Keratinocyte (primary cell): ENCODE results near the gene AKAP13. TPM values are rescaled to one million over a fixed set of nuclear protein-coding genes. Genes with fewer than 3 reads are reported as not detected.

Experiments
- DNase-seq: peaks from one replicate; pipeline ENCODE4 v3.0.0-alpha.2; 2011; ENCODE audit warnings: low read depth, missing footprints, low spot score
- FAIRE-seq: peaks from 2 replicates; lab custom pipeline; 2011; peaks lifted over from hg19 to GRCh38; lab: Jason Lieb, UNC
- H2AFZ ChIP-seq: 2 replicates; pipeline ENCODE4 v1.6.0; 2012; ENCODE audit warnings: low read length, control low read depth, inconsistent platforms; ENCODE audit not compliant: control insufficient read depth
- H3K27ac ChIP-seq: 2 replicates; pipeline ENCODE4 v1.5.1; 2011; ENCODE audit warnings: low read length; ENCODE audit not compliant: control insufficient read depth, insufficient read depth
- H3K27me3 ChIP-seq: 3 replicates; pipeline ENCODE4 v1.6.0; 2011; ENCODE audit warnings: low read length; ENCODE audit not compliant: control insufficient read depth, insufficient read depth; ENCODE audit errors: extremely low read depth
- H3K36me3 ChIP-seq, 2 experiments: 2 replicates in 1 of 2; 3 replicates in 1 of 2; pipeline ENCODE4 v1.5.1; 2011; ENCODE audit warnings: low read length in 2 of 2, mild to moderate bottlenecking in 1 of 2; ENCODE audit not compliant: control insufficient read depth in 2 of 2, insufficient read depth in 2 of 2; ENCODE audit errors: extremely low read depth in 1 of 2
- H3K4me1 ChIP-seq: 3 replicates; pipeline ENCODE4 v1.5.1; 2011; ENCODE audit warnings: low read length; ENCODE audit not compliant: control insufficient read depth, insufficient read depth; ENCODE audit errors: extremely low read depth
- H3K4me2 ChIP-seq: 3 replicates; pipeline ENCODE4 v1.6.0; 2011; ENCODE audit warnings: low read depth, low read length; ENCODE audit not compliant: control insufficient read depth, insufficient read depth; ENCODE audit errors: extremely low read depth
- H3K4me3 ChIP-seq, 3 experiments: fragments of 200-600 bp in 1 of 3; sonication (generic) in 1 of 3; 2 replicates in 2 of 3; 3 replicates in 1 of 3; pipeline ENCODE4 v1.5.1; 2011 to 2016; ENCODE audit warnings: low read length in 3 of 3, mild to moderate bottlenecking in 3 of 3, control low read depth in 2 of 3, inconsistent platforms in 1 of 3, low read depth in 1 of 3, mixed read lengths in 1 of 3, mixed run types in 1 of 3, moderate library complexity in 1 of 3; ENCODE audit not compliant: control insufficient read depth in 2 of 3, insufficient read depth in 2 of 3; ENCODE audit errors: extremely low read depth in 1 of 3
- H3K79me2 ChIP-seq: 2 replicates; pipeline ENCODE4 v1.6.0; 2012; ENCODE audit warnings: low read length; ENCODE audit not compliant: control insufficient read depth, insufficient read depth
- H3K9ac ChIP-seq: 3 replicates; pipeline ENCODE4 v1.6.0; 2011; ENCODE audit warnings: low read length; ENCODE audit not compliant: control insufficient read depth, insufficient read depth; ENCODE audit errors: extremely low read depth
- H3K9me1 ChIP-seq: 3 replicates; pipeline ENCODE4 v1.6.0; 2011; ENCODE audit warnings: low read length; ENCODE audit not compliant: control insufficient read depth, insufficient read depth; ENCODE audit errors: extremely low read depth
- H3K9me3 ChIP-seq: 2 replicates; pipeline ENCODE4 v1.5.1; 2012; ENCODE audit warnings: low read depth, low read length; ENCODE audit not compliant: control insufficient read depth
- H4K20me1 ChIP-seq: 3 replicates; pipeline ENCODE4 v1.6.0; 2011; ENCODE audit warnings: low read length; ENCODE audit not compliant: control insufficient read depth, insufficient read depth; ENCODE audit errors: extremely low read depth
- EZH2 ChIP-seq: IDR thresholded peaks from one replicate; pipeline ENCODE4 v1.6.1; 2012; ENCODE audit warnings: inconsistent platforms, mild to moderate bottlenecking, low read length, moderate library complexity
- dilution Hi-C: fragments of 300-500 bp; cut with MboI; formaldehyde crosslinking; loops from one replicate; pipeline ENCODE4 v1.7.0; 2020; ENCODE audit warnings: low sequenced_read_pairs; ENCODE audit not compliant: extremely low pct_ligation_motif_present
- polyA plus RNA-seq, 5 experiments: library from polyadenylated mRNA; depleted of rRNA in 3 of 5; stranded (reverse) in 3 of 5; stranded (forward) in 1 of 5; unstranded in 1 of 5; fragments of >200 nt; gene quantifications; 1 replicate in 1 of 5; 2 replicates in 3 of 5; 3 replicates in 1 of 5; pipeline versions ENCODE4 v1.2.1 to v1.2.3, GENCODE V29; 2011 to 2012; ENCODE audit warnings: missing spikeins in 2 of 5, low read depth in 1 of 5, low replicate concordance in 1 of 5
- TF ChIP-seq, protein P1 (sequence below), 3 experiments: IDR thresholded peaks in 1 of 3; conservative IDR thresholded peaks in 1 of 3; optimal IDR thresholded peaks in 1 of 3; 2 replicates in 2 of 3; 3 replicates in 1 of 3; pipeline versions ENCODE3 to v1.5.1; 2011; ENCODE audit warnings: low read length in 3 of 3, mild to moderate bottlenecking in 3 of 3, moderate library complexity in 2 of 3, control low read depth in 1 of 3, inconsistent platforms in 1 of 3; ENCODE audit not compliant: insufficient read depth in 2 of 3; ENCODE audit errors: extremely low read depth in 1 of 3

AKAP13 gene
- polyA plus RNA-seq, 1 donor (not counting 4 experiments of a cell fraction or from before 2014, with no cell fraction given), result 16.7 TPM

DNA sequence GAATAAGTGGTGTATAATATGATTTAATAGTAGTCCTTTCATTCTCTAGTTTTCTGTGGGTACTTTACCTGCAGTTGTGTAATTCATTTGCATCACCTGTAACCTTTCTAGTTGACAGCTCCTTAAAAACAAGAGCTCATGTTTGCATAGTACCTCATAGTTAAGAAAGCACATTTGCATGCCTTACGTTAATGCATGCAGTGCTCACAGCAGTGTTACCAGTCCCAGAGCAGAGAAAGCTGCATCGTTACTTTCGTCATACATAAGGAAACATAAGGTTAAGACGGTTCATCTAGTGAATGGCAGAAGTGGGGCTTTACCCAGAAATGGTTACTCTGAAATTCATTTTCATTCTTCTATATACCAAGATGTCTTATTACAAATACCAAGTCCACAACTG, 111.3 kb downstream of the AKAP13 start:
- H3K4me3 ChIP-seq, result no peak overlapping the region
- no peak for FAIRE-seq
- H3K9me3 ChIP-seq, result no peaks in the 10 kb centered on the region
- no peaks in the 10 kb centered on the region for H3K27me3 ChIP-seq
- H3K27ac ChIP-seq, result no peak overlapping the region
- no peaks in the 10 kb centered on the region for H3K36me3 ChIP-seq
- no peaks in the 10 kb centered on the region for H4K20me1 ChIP-seq
- dilution Hi-C loops, result no loop called here
- H3K4me2 ChIP-seq, result no peak overlapping the region
- H3K4me1 ChIP-seq, result peaks cover 15% of the 10 kb centered on the region
- peaks cover 53% of the 10 kb centered on the region for H3K79me2 ChIP-seq
- no peak for DNase-seq
- H3K9me1 ChIP-seq, result no peaks in the 10 kb centered on the region
- TF ChIP-seq, protein P1, sequence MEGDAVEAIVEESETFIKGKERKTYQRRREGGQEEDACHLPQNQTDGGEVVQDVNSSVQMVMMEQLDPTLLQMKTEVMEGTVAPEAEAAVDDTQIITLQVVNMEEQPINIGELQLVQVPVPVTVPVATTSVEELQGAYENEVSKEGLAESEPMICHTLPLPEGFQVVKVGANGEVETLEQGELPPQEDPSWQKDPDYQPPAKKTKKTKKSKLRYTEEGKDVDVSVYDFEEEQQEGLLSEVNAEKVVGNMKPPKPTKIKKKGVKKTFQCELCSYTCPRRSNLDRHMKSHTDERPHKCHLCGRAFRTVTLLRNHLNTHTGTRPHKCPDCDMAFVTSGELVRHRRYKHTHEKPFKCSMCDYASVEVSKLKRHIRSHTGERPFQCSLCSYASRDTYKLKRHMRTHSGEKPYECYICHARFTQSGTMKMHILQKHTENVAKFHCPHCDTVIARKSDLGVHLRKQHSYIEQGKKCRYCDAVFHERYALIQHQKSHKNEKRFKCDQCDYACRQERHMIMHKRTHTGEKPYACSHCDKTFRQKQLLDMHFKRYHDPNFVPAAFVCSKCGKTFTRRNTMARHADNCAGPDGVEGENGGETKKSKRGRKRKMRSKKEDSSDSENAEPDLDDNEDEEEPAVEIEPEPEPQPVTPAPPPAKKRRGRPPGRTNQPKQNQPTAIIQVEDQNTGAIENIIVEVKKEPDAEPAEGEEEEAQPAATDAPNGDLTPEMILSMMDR (optimal IDR thresholded peaks at IDR 0.05 in 1 of 3, IDR thresholded peaks at IDR 0.05 in 1 of 3, conservative IDR thresholded peaks at IDR 0.05 in 1 of 3; ENCODE audit: extremely low read depth in 1 of 3, insufficient read depth in 2 of 3, low read length in 3 of 3), result no peak
- no peak overlapping the region for H2AFZ ChIP-seq
- H3K9ac ChIP-seq, result no peak overlapping the region

DNA sequence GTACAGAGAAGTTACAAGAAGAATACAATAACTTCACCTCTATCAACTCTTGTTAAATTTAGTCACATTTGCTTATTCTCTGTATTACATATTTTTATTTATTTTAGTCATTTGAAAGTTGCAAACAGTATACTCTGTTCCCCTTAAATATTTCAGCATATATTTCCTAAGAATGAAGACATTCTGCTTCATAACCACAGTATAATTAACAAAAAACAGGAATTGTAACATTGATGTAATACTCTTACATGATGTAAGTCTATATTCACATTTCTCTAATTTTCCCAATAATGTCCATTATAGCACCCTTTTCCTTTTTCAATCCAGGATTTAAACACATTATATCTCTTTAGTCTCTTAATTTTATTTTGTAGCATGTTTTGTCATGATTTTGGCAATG, 112.0 kb downstream of the AKAP13 start:
- no peak overlapping the region for H3K4me2 ChIP-seq
- no peaks in the 10 kb centered on the region for H3K27me3 ChIP-seq
- H4K20me1 ChIP-seq, result no peaks in the 10 kb centered on the region
- dilution Hi-C loops, result no loop called here
- no peak for DNase-seq
- H2AFZ ChIP-seq, result no peak overlapping the region
- H3K4me3 ChIP-seq, result no peak overlapping the region
- H3K9me1 ChIP-seq, result no peaks in the 10 kb centered on the region
- H3K9me3 ChIP-seq, result no peaks in the 10 kb centered on the region
- TF ChIP-seq EZH2, result no peak
- TF ChIP-seq, protein P1 (optimal IDR thresholded peaks at IDR 0.05 in 1 of 3, IDR thresholded peaks at IDR 0.05 in 1 of 3, conservative IDR thresholded peaks at IDR 0.05 in 1 of 3; ENCODE audit: extremely low read depth in 1 of 3, insufficient read depth in 2 of 3, low read length in 3 of 3), result no peak
- H3K4me1 ChIP-seq, result peaks cover 15% of the 10 kb centered on the region
- H3K79me2 ChIP-seq, result peaks cover 54% of the 10 kb centered on the region
- H3K9ac ChIP-seq, result no peak overlapping the region
- no peaks in the 10 kb centered on the region for H3K36me3 ChIP-seq
- H3K27ac ChIP-seq, result no peak overlapping the region
- no peak for FAIRE-seq
